ENCODE measurements around the gene POLA1. TPM values are rescaled to one million over a fixed set of nuclear protein-coding genes. Genes with fewer than 3 reads are reported as not detected.

Gene POLA1
- polyA plus RNA-seq, 1 donor from 2014 or later, result 5.8 TPM

DNA sequence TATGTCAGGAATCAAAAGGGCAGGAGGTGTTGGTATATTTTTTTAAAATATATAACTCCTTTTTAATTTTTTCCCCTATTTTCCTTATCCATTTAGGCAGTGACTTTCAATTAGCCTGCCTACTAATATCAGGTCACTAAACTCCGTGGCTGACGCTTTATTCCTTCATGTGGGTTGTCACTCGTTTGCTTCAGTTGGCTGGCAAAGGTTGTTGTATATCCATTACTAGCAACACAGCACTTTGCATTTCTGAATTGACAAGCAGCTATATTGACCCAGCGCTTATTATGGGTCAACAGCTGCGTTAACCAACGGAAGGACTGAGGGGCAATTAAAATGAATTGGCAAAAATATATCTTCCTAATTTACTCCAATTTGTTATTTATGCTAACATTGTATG is 234.4 kb downstream of the POLA1 start:
- Histone ChIP-seq H3K27me3 (ENCODE audit: insufficient read depth, low read depth, low read length) (no peaks in the 10 kb centered on the region), H3K4me3 (ENCODE audit: low read length) (no peak overlapping the region), H3K79me2 (replicated peaks; ENCODE audit: insufficient read depth, low read length) (no peaks in the 10 kb centered on the region), H3K9me2 (ENCODE audit: insufficient read depth, low read length) (no peaks in the 10 kb centered on the region), H3K9ac (ENCODE audit: low read length) (no peak overlapping the region), H3K9me3 (ENCODE audit: low read length) (no peaks in the 10 kb centered on the region), H4K20me1 (ENCODE audit: insufficient read depth) (no peaks in the 10 kb centered on the region), H3F3A (ENCODE audit: insufficient read depth, low read length, poor library complexity, severe bottlenecking) (no peaks in the 10 kb centered on the region), H3K4me2 (ENCODE audit: low read length) (no peak overlapping the region), H3K27ac (ENCODE audit: low read length) (no peak overlapping the region), H3K36me3 (ENCODE audit: insufficient read depth, low read length) (no peaks in the 10 kb centered on the region), H2AFZ (ENCODE audit: low read depth, low read length) (no peak overlapping the region)
- TF ChIP-seq SMC3 (conservative IDR thresholded peaks at IDR 0.05; ENCODE audit: poor library complexity) (no peak), MXI1 (conservative IDR thresholded peaks at IDR 0.05; ENCODE audit: poor library complexity, severe bottlenecking) (no peak), EP300 (conservative IDR thresholded peaks at IDR 0.05; ENCODE audit: poor library complexity, severe bottlenecking) (no peak), TAF1 (IDR thresholded peaks at IDR 0.05; ENCODE audit: low read depth) (no peak), RAD21 (conservative IDR thresholded peaks at IDR 0.05) (no peak), POLR2AphosphoS5 (IDR thresholded peaks at IDR 0.05) (no peak), EZH2 (IDR thresholded peaks at IDR 0.05; ENCODE audit: borderline replicate concordance, insufficient read depth, low read length, poor library complexity, severe bottlenecking) (no peak)
- TF ChIP-seq, protein P1, sequence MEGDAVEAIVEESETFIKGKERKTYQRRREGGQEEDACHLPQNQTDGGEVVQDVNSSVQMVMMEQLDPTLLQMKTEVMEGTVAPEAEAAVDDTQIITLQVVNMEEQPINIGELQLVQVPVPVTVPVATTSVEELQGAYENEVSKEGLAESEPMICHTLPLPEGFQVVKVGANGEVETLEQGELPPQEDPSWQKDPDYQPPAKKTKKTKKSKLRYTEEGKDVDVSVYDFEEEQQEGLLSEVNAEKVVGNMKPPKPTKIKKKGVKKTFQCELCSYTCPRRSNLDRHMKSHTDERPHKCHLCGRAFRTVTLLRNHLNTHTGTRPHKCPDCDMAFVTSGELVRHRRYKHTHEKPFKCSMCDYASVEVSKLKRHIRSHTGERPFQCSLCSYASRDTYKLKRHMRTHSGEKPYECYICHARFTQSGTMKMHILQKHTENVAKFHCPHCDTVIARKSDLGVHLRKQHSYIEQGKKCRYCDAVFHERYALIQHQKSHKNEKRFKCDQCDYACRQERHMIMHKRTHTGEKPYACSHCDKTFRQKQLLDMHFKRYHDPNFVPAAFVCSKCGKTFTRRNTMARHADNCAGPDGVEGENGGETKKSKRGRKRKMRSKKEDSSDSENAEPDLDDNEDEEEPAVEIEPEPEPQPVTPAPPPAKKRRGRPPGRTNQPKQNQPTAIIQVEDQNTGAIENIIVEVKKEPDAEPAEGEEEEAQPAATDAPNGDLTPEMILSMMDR (IDR thresholded peaks at IDR 0.05; ENCODE audit: poor library complexity, severe bottlenecking), result no peak
- TF ChIP-seq, protein P2, sequence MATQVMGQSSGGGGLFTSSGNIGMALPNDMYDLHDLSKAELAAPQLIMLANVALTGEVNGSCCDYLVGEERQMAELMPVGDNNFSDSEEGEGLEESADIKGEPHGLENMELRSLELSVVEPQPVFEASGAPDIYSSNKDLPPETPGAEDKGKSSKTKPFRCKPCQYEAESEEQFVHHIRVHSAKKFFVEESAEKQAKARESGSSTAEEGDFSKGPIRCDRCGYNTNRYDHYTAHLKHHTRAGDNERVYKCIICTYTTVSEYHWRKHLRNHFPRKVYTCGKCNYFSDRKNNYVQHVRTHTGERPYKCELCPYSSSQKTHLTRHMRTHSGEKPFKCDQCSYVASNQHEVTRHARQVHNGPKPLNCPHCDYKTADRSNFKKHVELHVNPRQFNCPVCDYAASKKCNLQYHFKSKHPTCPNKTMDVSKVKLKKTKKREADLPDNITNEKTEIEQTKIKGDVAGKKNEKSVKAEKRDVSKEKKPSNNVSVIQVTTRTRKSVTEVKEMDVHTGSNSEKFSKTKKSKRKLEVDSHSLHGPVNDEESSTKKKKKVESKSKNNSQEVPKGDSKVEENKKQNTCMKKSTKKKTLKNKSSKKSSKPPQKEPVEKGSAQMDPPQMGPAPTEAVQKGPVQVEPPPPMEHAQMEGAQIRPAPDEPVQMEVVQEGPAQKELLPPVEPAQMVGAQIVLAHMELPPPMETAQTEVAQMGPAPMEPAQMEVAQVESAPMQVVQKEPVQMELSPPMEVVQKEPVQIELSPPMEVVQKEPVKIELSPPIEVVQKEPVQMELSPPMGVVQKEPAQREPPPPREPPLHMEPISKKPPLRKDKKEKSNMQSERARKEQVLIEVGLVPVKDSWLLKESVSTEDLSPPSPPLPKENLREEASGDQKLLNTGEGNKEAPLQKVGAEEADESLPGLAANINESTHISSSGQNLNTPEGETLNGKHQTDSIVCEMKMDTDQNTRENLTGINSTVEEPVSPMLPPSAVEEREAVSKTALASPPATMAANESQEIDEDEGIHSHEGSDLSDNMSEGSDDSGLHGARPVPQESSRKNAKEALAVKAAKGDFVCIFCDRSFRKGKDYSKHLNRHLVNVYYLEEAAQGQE (IDR thresholded peaks at IDR 0.05; ENCODE audit: borderline replicate concordance), result no peak

DNA sequence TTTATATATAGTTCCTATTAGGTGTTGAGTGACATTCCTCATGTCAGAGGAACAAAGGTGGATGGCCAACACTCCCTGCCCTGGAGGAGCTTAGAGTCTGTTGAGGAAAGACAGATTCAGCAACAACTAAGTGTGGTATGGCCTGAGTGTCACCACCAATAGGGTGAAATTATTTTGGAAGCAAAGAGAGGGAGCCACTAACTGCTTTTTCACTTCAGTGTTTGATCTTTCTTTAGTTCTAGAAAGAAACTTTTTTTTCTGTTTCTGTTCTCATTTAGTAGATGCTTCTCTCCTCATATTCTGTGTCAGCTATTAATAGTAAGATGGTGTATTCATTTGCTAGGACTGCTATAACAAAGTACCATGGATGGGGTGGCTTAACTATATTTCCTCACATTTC is 240.6 kb downstream of the POLA1 start:
- Histone ChIP-seq H3K9me2 (ENCODE audit: insufficient read depth, low read length) (no peaks in the 10 kb centered on the region), H2AFZ (ENCODE audit: low read depth, low read length) (no peak overlapping the region), H4K20me1 (ENCODE audit: insufficient read depth) (no peaks in the 10 kb centered on the region), H3K9me3 (ENCODE audit: low read length) (no peaks in the 10 kb centered on the region), H3K27ac (ENCODE audit: low read length) (no peak overlapping the region), H3K4me3 (ENCODE audit: low read length) (no peak overlapping the region), H3K27me3 (ENCODE audit: insufficient read depth, low read depth, low read length) (no peaks in the 10 kb centered on the region), H3K79me2 (replicated peaks; ENCODE audit: insufficient read depth, low read length) (no peaks in the 10 kb centered on the region), H3K9ac (ENCODE audit: low read length) (no peak overlapping the region), H3K4me2 (ENCODE audit: low read length) (no peak overlapping the region), H3K36me3 (ENCODE audit: insufficient read depth, low read length) (no peaks in the 10 kb centered on the region), H3F3A (ENCODE audit: insufficient read depth, low read length, poor library complexity, severe bottlenecking) (no peaks in the 10 kb centered on the region)
- TF ChIP-seq MXI1 (conservative IDR thresholded peaks at IDR 0.05; ENCODE audit: poor library complexity, severe bottlenecking) (no peak), EZH2 (IDR thresholded peaks at IDR 0.05; ENCODE audit: borderline replicate concordance, insufficient read depth, low read length, poor library complexity, severe bottlenecking) (no peak), TAF1 (IDR thresholded peaks at IDR 0.05; ENCODE audit: low read depth) (no peak), RAD21 (conservative IDR thresholded peaks at IDR 0.05) (no peak), EP300 (conservative IDR thresholded peaks at IDR 0.05; ENCODE audit: poor library complexity, severe bottlenecking) (no peak), SMC3 (conservative IDR thresholded peaks at IDR 0.05; ENCODE audit: poor library complexity) (no peak), POLR2AphosphoS5 (IDR thresholded peaks at IDR 0.05) (no peak)
- TF ChIP-seq, protein P1 (IDR thresholded peaks at IDR 0.05; ENCODE audit: poor library complexity, severe bottlenecking), result no peak
- TF ChIP-seq, protein P2 (IDR thresholded peaks at IDR 0.05; ENCODE audit: borderline replicate concordance), result no peak
